ENCODE data around the gene PEX26. TPM values are rescaled to one million over a fixed set of nuclear protein-coding genes. Genes with fewer than 3 reads are reported as not detected.

Gene PEX26
- total and polyA plus RNA-seq, 4 donors, result 16.9 to 36.9 (median 19.5) TPM

DNA sequence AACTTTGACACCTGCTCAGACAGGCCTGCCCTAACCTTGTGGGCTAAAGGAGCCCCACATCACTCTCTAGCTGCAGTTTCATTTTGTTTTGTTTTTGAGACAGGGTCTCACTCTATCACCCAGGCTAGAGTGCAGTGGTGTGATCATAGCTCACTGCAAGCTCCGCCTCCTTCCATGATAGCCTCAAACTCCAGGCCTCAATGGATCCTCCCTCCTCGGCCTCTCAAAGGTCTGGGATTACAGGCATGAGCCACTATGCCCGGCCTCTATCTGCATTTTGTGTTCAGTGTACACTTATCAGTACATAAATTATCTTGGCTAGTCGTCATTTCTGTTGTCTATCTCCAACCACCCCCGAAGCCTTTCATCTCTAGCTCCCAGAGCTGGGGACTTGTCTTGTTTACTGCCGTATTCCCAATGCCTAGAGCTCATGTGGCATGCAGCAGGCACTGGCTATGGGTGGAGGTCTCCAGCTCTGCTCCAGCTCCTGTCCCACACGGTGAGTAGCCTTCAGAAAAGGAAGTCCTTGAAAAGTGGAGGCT lies 22.1 kb upstream of the PEX26 start:
- peak in 1 of 3 donors; percentile 19 for DNase-seq
- no peak for ATAC-seq (ENCODE audit: insufficient read depth, low FRiP score)
- H3K4me3 ChIP-seq, result no peak overlapping the region
- WGBS, 2 donors, result 82 to 83% methylated on average over 7 of the region's 7 CpGs
- no peak overlapping the region for H3K9ac ChIP-seq (ENCODE audit: insufficient read depth in 1 of 2, low read length in 2 of 2)
- TF ChIP-seq CTCF (IDR thresholded peaks at IDR 0.05; ENCODE audit: control extremely low read depth, extremely low read depth), result no peak
- H3K4me1 ChIP-seq (ENCODE audit: control insufficient read depth in 5 of 5, insufficient read depth in 5 of 5, low read length in 5 of 5), result peaks cover 0 to 13% (median 4%) of the 10 kb centered on the region in 5 donors
- no peaks in the 10 kb centered on the region for H3K36me3 ChIP-seq (ENCODE audit: control insufficient read depth in 4 of 4, insufficient read depth in 4 of 4, low read length in 4 of 4)
- no peaks in the 10 kb centered on the region for H3K27me3 ChIP-seq (ENCODE audit: control insufficient read depth in 3 of 3, insufficient read depth in 3 of 3, low read length in 2 of 3)
- H3K27ac ChIP-seq (ENCODE audit: low read depth in 1 of 2, low read length in 1 of 2), result peak overlapping the region in 1 of 2 donors; percentile 37
- H3K9me3 ChIP-seq (ENCODE audit: control insufficient read depth in 4 of 4, insufficient read depth in 3 of 4, low read length in 3 of 4), result peaks cover 0 to 2% (median 0%) of the 10 kb centered on the region in 4 donors

DNA sequence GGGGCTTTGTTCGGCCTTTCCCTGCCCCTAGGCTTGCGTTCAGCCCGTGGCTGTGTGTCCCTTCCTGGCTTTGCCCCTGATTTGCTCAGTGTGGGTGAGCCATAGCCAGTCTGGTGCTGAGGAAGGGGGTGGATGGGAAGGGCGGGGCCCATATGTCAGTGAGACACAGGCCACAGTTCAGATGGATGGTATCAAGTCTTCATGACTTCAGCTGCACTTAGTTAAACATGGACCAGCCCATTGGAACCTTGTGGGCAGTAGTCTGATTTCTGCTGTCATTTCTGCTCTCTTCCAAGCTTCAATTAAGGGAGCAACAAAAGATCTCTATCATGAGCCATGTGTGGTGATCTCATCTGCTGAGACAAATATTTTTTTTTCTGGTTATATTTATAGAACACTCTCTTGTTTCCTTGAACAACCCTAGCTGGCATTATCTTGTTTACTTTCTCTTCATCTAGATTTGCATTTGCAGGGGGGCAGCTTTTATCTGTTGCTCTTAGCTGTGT lies 21.6 kb upstream of the PEX26 start:
- Histone ChIP-seq H3K27me3 (ENCODE audit: control insufficient read depth in 3 of 3, insufficient read depth in 3 of 3, low read length in 2 of 3) (no peaks in the 10 kb centered on the region), H3K4me3 (no peak overlapping the region), H3K4me1 (ENCODE audit: control insufficient read depth in 5 of 5, insufficient read depth in 5 of 5, low read length in 5 of 5) (peaks cover 0 to 13% (median 9%) of the 10 kb centered on the region in 5 donors), H3K36me3 (ENCODE audit: control insufficient read depth in 4 of 4, insufficient read depth in 4 of 4, low read length in 4 of 4) (no peaks in the 10 kb centered on the region), H3K9ac (ENCODE audit: insufficient read depth in 1 of 2, low read length in 2 of 2) (peak overlapping the region in 1 of 2 donors; percentile 26), H3K27ac (ENCODE audit: low read depth in 1 of 2, low read length in 1 of 2) (peak overlapping the region in 1 of 2 donors; percentile 37), H3K9me3 (ENCODE audit: control insufficient read depth in 4 of 4, insufficient read depth in 3 of 4, low read length in 3 of 4) (peaks cover 0 to 2% (median 0%) of the 10 kb centered on the region in 4 donors)
- DNase-seq, result peak in 1 of 3 donors; percentile 56
- no peak for TF ChIP-seq CTCF (IDR thresholded peaks at IDR 0.05; ENCODE audit: control extremely low read depth, extremely low read depth)
- ATAC-seq (ENCODE audit: insufficient read depth, low FRiP score), result peak; percentile 19
- WGBS, 2 donors, result 62 to 84% methylated on average over 4 of the region's 4 CpGs

DNA sequence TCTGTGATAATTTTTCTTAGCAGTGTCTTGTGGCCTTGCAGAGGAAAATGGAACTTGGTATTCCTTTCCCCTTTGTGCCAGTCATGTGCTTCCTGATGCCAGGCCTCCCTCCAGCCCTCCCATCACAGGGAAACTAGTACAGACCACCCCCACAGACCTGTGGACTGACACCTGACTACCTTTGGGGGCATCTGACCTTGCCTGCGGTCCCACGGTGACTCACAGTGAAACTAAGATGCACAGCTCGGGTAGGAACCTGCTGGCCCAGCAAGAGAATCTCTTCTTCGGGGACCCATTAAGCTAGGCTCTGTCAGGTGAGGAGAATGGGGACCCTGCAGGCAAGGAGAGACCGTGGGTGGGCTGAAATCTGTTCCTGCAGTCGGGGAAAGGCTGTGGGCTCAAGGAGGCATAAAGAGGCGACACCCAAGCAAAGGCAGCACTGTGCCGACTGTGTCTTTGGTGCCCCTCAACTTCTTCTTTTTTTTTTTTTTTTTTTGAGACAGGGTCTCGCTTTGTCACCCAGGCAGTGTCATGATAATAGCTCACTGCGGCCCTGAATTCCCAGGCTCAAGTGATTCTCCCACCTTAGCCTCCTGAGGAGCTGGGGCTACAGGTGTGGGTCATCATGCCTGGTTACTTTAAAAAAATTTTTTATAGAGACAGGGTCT lies 20.8 kb upstream of the PEX26 start:
- no peak for TF ChIP-seq CTCF (IDR thresholded peaks at IDR 0.05; ENCODE audit: control extremely low read depth, extremely low read depth)
- Histone ChIP-seq H3K4me3 (no peak overlapping the region), H3K27ac (ENCODE audit: low read depth in 1 of 2, low read length in 1 of 2) (peak overlapping the region in 1 of 2 donors; percentile 2), H3K27me3 (ENCODE audit: control insufficient read depth in 3 of 3, insufficient read depth in 3 of 3, low read length in 2 of 3) (no peaks in the 10 kb centered on the region), H3K36me3 (ENCODE audit: control insufficient read depth in 4 of 4, insufficient read depth in 4 of 4, low read length in 4 of 4) (no peaks in the 10 kb centered on the region), H3K9ac (ENCODE audit: insufficient read depth in 1 of 2, low read length in 2 of 2) (peak overlapping the region in 1 of 2 donors; percentile 26), H3K4me1 (ENCODE audit: control insufficient read depth in 5 of 5, insufficient read depth in 5 of 5, low read length in 5 of 5) (peaks cover 0 to 13% (median 9%) of the 10 kb centered on the region in 5 donors), H3K9me3 (ENCODE audit: control insufficient read depth in 4 of 4, insufficient read depth in 3 of 4, low read length in 3 of 4) (peaks cover 0 to 2% (median 0%) of the 10 kb centered on the region in 4 donors)
- 80 to 84% methylated on average over 9 to 10 of the region's 10 CpGs for WGBS, 2 donors
- DNase-seq, result no peak
- no peak for ATAC-seq (ENCODE audit: insufficient read depth, low FRiP score)
